Loucy (cell line): ENCODE results near the gene SRGAP1.

Experiments
- CTCF ChIP-seq: fragments of 200-600 bp; sonication (generic); conservative IDR thresholded peaks from 2 replicates; pipeline ENCODE4 v1.5.1; 2014; ENCODE audit warnings: mild to moderate bottlenecking, antibody characterized with exemption, low read length
- EZH2phosphoT487 ChIP-seq: fragments of 200-600 bp; IDR thresholded peaks from 2 replicates; pipeline ENCODE4 v1.6.1; 2018; ENCODE audit warnings: antibody characterized with exemption, mild to moderate bottlenecking, moderate library complexity, borderline replicate concordance

DNA sequence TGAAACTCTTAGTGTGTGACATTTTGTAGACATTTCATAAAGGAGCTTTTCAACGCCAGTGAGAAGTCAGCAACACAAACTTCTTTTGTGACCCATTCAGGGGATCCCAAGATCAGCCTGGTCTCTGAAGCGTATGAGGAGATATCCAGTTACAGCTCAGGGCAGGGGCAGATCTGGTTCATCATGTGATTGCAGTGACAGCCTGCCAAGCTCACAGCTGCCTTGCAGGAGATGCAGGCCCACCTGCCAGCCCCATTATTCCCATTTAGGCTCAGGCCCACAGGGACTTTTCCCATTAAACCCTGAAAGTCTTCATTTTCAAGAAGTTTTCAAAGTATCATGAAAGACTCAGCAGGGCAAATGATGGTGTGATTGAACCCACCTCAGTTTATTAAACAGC, 38.3 kb downstream of the SRGAP1 start:
- TF ChIP-seq CTCF (no peak), EZH2phosphoT487 (no peak)
